ENCODE data around the gene ZNF683. TPM values are rescaled to one million over a fixed set of nuclear protein-coding genes. Genes with fewer than 3 reads are reported as not detected.

ZNF683 gene
- total and polyA plus RNA-seq, 9 of the 15 experiments (the other 6 are each of a cell fraction or from before 2014, with no cell fraction given): not detected

- no peak for TF ChIP-seq TCF3 (CRISPR knock-in tag; IDR thresholded peaks at IDR 0.05)
- no peak for TF ChIP-seq E2F5 (CRISPR knock-in tag; IDR thresholded peaks at IDR 0.05)
- TF ChIP-seq CGGBP1 (CRISPR knock-in tag; IDR thresholded peaks at IDR 0.05): no peak
- no peak for TF ChIP-seq TCF7L2 (IDR thresholded peaks at IDR 0.05; ENCODE audit: low read depth, low read length)
- TF ChIP-seq OTX1 (CRISPR knock-in tag; IDR thresholded peaks at IDR 0.05): no peak
- TF ChIP-seq ZNF764 (CRISPR knock-in tag; IDR thresholded peaks at IDR 0.05; ENCODE audit: low read depth): 0 out of 2 replicates have a peak, but pooled peaks have one; percentile 28
- TF ChIP-seq CTCF (IDR thresholded peaks at IDR 0.05 in 2 of 3, conservative IDR thresholded peaks at IDR 0.05 in 1 of 3; ENCODE audit: insufficient read depth in 2 of 3, low read depth in 1 of 3, low read length in 3 of 3): peak; percentile 97 to 100 (median 99)
- TF ChIP-seq ZNF12 (CRISPR knock-in tag; IDR thresholded peaks at IDR 0.05): no peak
- TF ChIP-seq NR2C1 (IDR thresholded peaks at IDR 0.05): no peak
- no peak for TF ChIP-seq NR2C1 (tag; IDR thresholded peaks at IDR 0.05)
- no peak for TF ChIP-seq ZNF436 (CRISPR knock-in tag; IDR thresholded peaks at IDR 0.05)
- no peak for TF ChIP-seq ZNF41 (CRISPR knock-in tag; conservative IDR thresholded peaks at IDR 0.05)
- no peak for TF ChIP-seq NUFIP1 (IDR thresholded peaks at IDR 0.05; ENCODE audit: partially characterized antibody)
- TF ChIP-seq RBM34 (IDR thresholded peaks at IDR 0.05; ENCODE audit: borderline replicate concordance, insufficient read depth, low read length): no peak
- TF ChIP-seq ZNF609 (CRISPR knock-in tag; IDR thresholded peaks at IDR 0.05; ENCODE audit: borderline replicate concordance): no peak
- no peak for TF ChIP-seq SMARCB1 (IDR thresholded peaks at IDR 0.05; ENCODE audit: insufficient read length, low read depth)
- peak in 1 of 2 experiments; percentile 68; a peak in 2 of 4 replicates for TF ChIP-seq MAZ (CRISPR knock-in tag; conservative IDR thresholded peaks at IDR 0.05 in 1 of 2, IDR thresholded peaks at IDR 0.05 in 1 of 2)
- no peak for TF ChIP-seq ETS2 (tag; IDR thresholded peaks at IDR 0.05; ENCODE audit: borderline replicate concordance, poor library complexity, severe bottlenecking)
- no peak for TF ChIP-seq SLC30A9 (CRISPR knock-in tag; IDR thresholded peaks at IDR 0.05)
- peak; percentile 28; the same call in 1 of the 2 replicates for TF ChIP-seq BCOR (IDR thresholded peaks at IDR 0.05)
- TF ChIP-seq ZBED1 (IDR thresholded peaks at IDR 0.05): no peak
Measured at GRCh38 chr1:26363549-26364448, 8.8 kb downstream of the ZNF683 start (continued).
